Cardiac muscle cell (in vitro differentiated cells and primary cell): Measurements from ENCODE around the gene LRRC45. TPM values are rescaled to one million over a fixed set of nuclear protein-coding genes. Genes with fewer than 3 reads are reported as not detected.
"Not testable (repeated sequence)": the region's sequence is repeated elsewhere in the genome, so short reads cannot be mapped to it uniquely, and the experiment has no call there.

ENCODE experiments used
- DNase-seq, 2 donors: peaks; one replicate each; pipeline versions ENCODE4 v3.0.0 to v3.0.0-alpha.2; 2010 to 2017; ENCODE audit warnings: low read depth in 1 of 2, low spot score in 1 of 2
- H3K27ac ChIP-seq: fragments of 200-600 bp; sonication (generic); 2 replicates; pipeline ENCODE4 v1.5.1; 2016
- H3K27me3 ChIP-seq: fragments of 200-600 bp; sonication (generic); 2 replicates; pipeline ENCODE4 v1.6.0; 2016; ENCODE audit warnings: control low read depth
- H3K36me3 ChIP-seq: fragments of 200-600 bp; sonication (generic); 2 replicates; pipeline ENCODE4 v1.5.1; 2016; ENCODE audit warnings: control low read depth
- H3K4me1 ChIP-seq: fragments of 200-600 bp; sonication (generic); 2 replicates; pipeline ENCODE4 v1.8.1; 2017; ENCODE audit warnings: low read depth, mild to moderate bottlenecking, mixed run types
- H3K4me3 ChIP-seq: fragments of 200-600 bp; sonication (generic); 2 replicates; pipeline ENCODE4 v1.5.1; 2016; ENCODE audit warnings: mild to moderate bottlenecking
- H3K9me3 ChIP-seq: fragments of 200-600 bp; sonication (generic); 2 replicates; pipeline ENCODE4 v1.5.1; 2017; ENCODE audit warnings: low read depth, mild to moderate bottlenecking, control low read depth
- CTCF ChIP-seq: IDR thresholded peaks from 2 replicates; pipeline ENCODE4 v1.5.1; 2012; ENCODE audit warnings: low read depth, mild to moderate bottlenecking, low read length
- polyA plus RNA-seq: library from polyadenylated mRNA; unstranded; fragments of >200 nt; fragmentation: Nextera tagmentation; extraction: Ambion mirVana; gene quantifications from 2 replicates; pipeline ENCODE4 v1.2.1, GENCODE V29; 2016
- total RNA-seq: library from RNA; depleted of rRNA; stranded (reverse); fragments of >200 nt; gene quantifications from 2 replicates; pipeline ENCODE4 v1.2.3, GENCODE V29; 2016

The LRRC45 gene
- total and polyA plus RNA-seq, 2 experiments from 2014 or later: 31.8 to 36.5 TPM

- no peaks in the 10 kb centered on the region for H3K4me1 ChIP-seq
- no peak for TF ChIP-seq CTCF
- H3K4me3 ChIP-seq: peak overlapping the region; percentile 79
- H3K27ac ChIP-seq: no peak overlapping the region
- H3K36me3 ChIP-seq: no peaks in the 10 kb centered on the region
- H3K9me3 ChIP-seq: no peaks in the 10 kb centered on the region
- DNase-seq: no peak
- no peaks in the 10 kb centered on the region for H3K27me3 ChIP-seq
Measured at GRCh38 chr17:81978524-81979298, 44.4 kb upstream of the LRRC45 start.

- Histone ChIP-seq H3K4me1 (no peaks in the 10 kb centered on the region), H3K4me3 (no peak overlapping the region), H3K36me3 (no peaks in the 10 kb centered on the region), H3K27me3 (no peaks in the 10 kb centered on the region), H3K9me3 (no peaks in the 10 kb centered on the region), H3K27ac (no peak overlapping the region)
- no peak for TF ChIP-seq CTCF
- no peak for DNase-seq
Measured at GRCh38 chr17:81980122-81980521, 43.0 kb upstream of the LRRC45 start.

GRCh38 chr17:81980707-81981343, 42.3 kb upstream of the LRRC45 start:
- no peak overlapping the region for H3K27ac ChIP-seq
- peaks cover 5% of the 10 kb centered on the region for H3K36me3 ChIP-seq
- no peak overlapping the region for H3K4me3 ChIP-seq
- no peaks in the 10 kb centered on the region for H3K4me1 ChIP-seq
- no peak for DNase-seq
- no peaks in the 10 kb centered on the region for H3K9me3 ChIP-seq
- TF ChIP-seq CTCF: no peak
- H3K27me3 ChIP-seq: no peaks in the 10 kb centered on the region

- H3K9me3 ChIP-seq, H3K4me3 ChIP-seq, DNase-seq: not testable (repeated sequence)
Measured at GRCh38 chr17:81981511-81981910, 41.6 kb upstream of the LRRC45 start.

GRCh38 chr17:81983011-81983638, 40.0 kb upstream of the LRRC45 start:
- Histone ChIP-seq H3K4me3 (no peak overlapping the region), H3K4me1 (no peaks in the 10 kb centered on the region), H3K9me3 (no peaks in the 10 kb centered on the region), H3K27ac (no peak overlapping the region), H3K36me3 (peaks cover 5% of the 10 kb centered on the region), H3K27me3 (no peaks in the 10 kb centered on the region)
- TF ChIP-seq CTCF: no peak
- no peak for DNase-seq

More at GRCh38 chr17:81981511-81981910, 41.6 kb upstream of the LRRC45 start:
- H3K27ac ChIP-seq, H3K4me1 ChIP-seq, H3K27me3 ChIP-seq, H3K36me3 ChIP-seq: not testable (repeated sequence)
